OCI-LY7 (cell line): ENCODE results near the gene DUSP16.

Experiments
- CTCF ChIP-seq: fragments of 200-600 bp; sonication (generic); conservative IDR thresholded peaks from 2 replicates; pipeline ENCODE4 v1.5.1; 2014; ENCODE audit warnings: mild to moderate bottlenecking, antibody characterized with exemption, low read length, moderate library complexity, mixed read lengths
- EZH2phosphoT487 ChIP-seq: fragments of 200-600 bp; sonication (generic); IDR thresholded peaks from 2 replicates; pipeline ENCODE4 v1.6.1; 2018; ENCODE audit warnings: low read depth, borderline replicate concordance, mild to moderate bottlenecking, mixed run types, antibody characterized with exemption, low read length, moderate library complexity, mixed read lengths

- TF ChIP-seq CTCF (no peak), EZH2phosphoT487 (no peak)
These were observed 1.9 kb downstream of the DUSP16 start for GRCh38 chr12:12560587-12561370.
